M059J (cell line): ENCODE measurements around the gene NAA38. TPM values are rescaled to one million over a fixed set of nuclear protein-coding genes. Genes with fewer than 3 reads are reported as not detected.

ENCODE experiments used
- DNase-seq: peaks from one replicate; pipeline ENCODE4 v3.0.0-alpha.2; 2012; ENCODE audit warnings: low read depth
- total RNA-seq: library from RNA; depleted of rRNA; stranded (reverse); fragments of >200 nt; shearing (Covaris generic); gene quantifications from 2 replicates; pipeline ENCODE4 v1.2.3, GENCODE V29; 2014; rRNA removed

NAA38 gene, protein sequence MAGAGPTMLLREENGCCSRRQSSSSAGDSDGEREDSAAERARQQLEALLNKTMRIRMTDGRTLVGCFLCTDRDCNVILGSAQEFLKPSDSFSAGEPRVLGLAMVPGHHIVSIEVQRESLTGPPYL
- 49.4 and 68.2 TPM in 2 replicates for total RNA-seq

DNA sequence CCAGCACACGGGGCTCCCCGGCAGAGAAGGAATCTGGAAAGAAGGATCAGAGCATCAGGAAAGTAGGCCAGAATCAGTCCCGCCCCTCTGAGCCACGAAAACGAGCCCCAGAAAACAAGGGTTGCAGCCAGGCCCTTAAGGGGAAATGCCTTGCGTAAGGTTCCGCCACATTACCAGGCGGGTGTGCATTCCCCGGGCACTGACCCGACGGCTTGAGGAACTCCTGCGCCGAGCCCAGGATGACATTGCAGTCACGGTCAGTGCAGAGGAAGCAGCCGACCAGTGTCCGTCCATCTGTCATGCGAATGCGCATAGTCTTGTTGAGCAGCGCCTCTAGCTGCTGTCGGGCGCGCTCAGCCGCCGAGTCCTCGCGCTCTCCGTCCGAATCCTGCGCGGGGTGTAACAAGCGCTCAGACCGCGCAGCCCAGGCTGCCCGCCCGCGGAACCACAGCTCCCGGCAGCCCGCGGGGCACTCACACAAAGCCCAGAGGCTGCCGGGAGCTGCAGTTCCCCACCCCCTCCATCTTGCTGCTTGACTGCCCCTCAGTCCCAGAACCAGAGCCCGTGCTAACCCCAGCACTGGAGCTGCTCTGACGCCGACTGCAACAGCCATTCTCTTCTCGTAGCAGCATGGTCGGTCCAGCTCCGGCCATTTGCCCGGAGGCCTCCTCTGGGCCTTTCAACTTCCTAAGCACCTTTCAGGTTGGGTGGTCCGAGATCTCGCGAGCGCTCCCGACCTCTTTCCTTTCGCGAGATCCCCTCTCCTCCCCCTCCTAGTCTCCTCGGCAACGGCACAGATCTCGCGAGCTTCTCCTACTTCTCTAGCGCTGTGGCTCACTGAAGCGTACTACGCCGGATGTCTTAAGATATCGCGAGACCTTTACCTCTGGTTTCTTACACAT is at the start of gene NAA38:
Gene NAA38 (minus strand): TSS at position 749 of the 902 bp plus-strand sequence. CDS start 96 bp downstream, at position 653.
- peak; percentile 99 for DNase-seq

DNA sequence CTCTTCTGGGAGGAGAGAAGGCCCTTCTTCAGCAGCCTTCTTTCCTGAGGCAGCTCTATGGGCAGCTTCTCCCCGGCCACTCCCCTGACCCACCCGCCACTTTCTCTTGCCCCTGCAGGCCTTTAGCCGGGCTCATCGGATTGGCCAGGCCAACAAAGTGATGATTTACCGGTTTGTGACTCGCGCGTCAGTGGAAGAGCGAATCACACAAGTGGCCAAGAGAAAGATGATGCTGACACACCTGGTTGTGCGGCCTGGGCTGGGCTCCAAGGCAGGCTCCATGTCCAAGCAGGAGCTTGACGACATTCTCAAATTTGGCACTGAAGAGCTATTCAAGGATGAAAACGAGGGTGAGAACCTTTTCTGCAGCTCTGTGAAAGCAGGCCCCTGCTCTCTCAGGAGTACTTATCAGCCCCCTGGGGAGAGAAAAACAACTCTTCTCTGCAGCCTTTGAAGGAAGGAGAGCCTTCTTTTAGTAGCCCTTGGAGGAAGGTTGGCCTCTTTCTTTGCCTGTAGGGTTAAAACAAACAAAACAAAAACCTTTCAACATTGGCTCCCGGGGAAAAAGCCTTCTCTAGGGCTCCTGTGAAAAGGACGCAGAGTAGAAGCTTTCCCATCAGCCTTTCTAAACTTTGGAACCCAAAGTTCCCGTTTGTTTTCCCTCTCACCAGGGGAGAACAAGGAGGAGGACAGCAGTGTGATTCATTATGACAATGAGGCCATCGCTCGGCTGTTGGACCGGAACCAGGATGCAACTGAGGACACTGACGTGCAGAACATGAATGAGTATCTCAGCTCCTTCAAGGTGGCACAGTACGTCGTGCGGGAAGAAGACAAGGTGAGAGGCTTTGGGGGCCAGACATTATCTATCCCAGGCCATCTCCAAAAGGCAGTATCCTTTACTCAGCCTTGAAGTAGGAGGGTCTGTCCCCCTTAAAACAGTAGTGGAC is 46.1 kb upstream of the NAA38 start:
- DNase-seq: no peak

- DNase-seq: peak; percentile 42
Observed at GRCh38 chr17:7897773-7898172, 40.4 kb upstream of the NAA38 start.

- peak; percentile 28 for DNase-seq
Observed at GRCh38 chr17:7897090-7897489, 39.7 kb upstream of the NAA38 start.

DNA sequence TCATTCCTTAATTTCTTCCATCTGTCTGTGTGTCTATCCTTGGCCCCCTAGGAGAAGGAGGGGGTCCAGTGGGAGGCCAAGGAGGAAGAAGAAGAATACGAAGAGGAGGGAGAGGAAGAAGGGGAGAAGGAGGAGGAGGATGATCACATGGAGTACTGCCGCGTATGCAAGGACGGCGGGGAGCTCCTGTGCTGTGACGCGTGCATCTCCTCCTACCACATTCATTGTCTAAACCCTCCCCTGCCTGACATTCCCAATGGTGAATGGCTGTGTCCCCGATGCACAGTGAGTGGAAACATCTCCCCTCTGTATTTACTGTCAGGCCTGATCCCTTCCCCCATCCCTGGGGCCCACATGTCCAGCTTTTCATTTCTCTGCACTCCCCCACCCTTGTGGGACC is 37.5 kb upstream of the NAA38 start:
- no peak for DNase-seq

GRCh38 chr17:7894226-7894625 is 36.9 kb upstream of the NAA38 start:
- DNase-seq: no peak

DNA sequence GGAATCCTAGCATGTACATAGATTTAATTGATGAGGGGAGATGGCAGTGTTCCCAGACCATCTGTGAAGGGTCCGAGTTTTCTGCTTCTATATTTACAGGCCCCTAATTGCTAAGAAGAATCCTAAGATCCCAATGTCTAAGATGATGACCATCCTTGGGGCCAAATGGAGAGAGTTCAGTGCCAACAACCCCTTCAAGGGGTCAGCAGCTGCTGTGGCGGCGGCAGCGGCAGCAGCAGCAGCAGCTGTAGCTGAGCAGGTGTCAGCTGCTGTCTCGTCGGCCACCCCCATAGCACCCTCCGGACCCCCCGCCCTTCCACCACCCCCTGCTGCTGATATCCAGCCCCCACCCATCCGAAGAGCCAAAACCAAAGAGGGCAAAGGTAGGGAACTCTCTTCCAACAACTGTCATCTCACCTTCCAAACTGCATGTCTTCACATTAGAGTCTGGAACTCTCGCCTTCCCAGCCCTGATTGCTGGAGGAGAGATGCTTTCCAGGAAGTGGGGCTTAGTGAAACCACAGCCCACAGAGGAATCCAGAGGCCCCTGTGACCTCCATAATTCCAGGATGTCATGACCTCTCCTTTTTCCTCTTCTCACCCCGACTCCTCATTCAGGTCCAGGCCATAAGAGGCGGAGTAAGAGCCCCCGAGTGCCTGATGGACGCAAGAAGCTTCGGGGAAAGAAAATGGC is 36.0 kb upstream of the NAA38 start:
- DNase-seq: no peak

DNA sequence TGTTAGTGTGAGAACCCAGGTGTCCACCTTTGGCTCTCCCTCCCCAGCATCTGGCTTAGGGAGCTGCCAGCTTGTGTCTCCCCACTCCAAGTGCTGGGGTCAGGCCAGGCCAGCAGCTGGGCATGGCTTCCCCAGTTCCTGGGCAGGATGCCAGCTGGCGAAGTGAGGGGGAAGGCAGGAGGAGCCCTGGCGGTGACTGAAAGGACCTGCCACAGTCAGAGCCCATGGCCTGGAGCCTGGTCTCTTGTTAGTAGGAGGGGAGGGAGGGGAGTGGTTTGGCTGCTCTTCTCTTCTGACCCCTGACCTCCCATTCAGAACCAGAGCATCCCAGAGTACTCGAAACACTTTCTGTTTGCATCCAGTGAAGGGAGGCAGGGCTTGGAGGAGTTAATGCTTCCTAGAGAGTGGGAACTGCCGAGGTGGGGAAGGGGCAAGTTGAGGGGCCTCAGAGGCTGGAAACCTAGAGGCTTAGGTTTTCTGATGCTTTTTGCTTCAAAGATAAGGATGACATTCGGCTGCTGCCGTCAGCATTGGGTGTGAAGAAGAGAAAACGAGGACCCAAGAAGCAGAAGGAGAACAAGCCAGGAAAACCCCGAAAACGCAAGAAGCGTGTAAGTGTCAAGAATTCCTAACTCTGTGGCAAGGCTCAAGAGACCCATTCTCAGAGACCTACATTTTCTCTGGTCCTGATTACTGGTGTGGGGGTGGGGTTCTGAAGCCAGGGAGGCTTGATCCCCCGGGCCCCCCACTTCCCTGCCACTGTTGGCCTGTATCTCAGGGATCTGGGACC is 32.0 kb upstream of the NAA38 start:
- peak; percentile 96 for DNase-seq

- DNase-seq: no peak
Observed at GRCh38 chr17:7888184-7888920, 31.0 kb upstream of the NAA38 start, which contains the start of gene CHD3. Gene CHD3, plus strand, starts transcription at chr17:7888789. Its CDS starts 212 bp downstream, at chr17:7889001.

- DNase-seq: peak; percentile 95
Observed at GRCh38 chr17:7887482-7888183, 30.3 kb upstream of the NAA38 start.

GRCh38 chr17:7887038-7887481 is 29.7 kb upstream of the NAA38 start:
- no peak for DNase-seq

GRCh38 chr17:7886227-7887037 is 29.1 kb upstream of the NAA38 start:
- DNase-seq: peak; percentile 44

GRCh38 chr17:7885367-7886226 is 28.2 kb upstream of the NAA38 start:
- DNase-seq: peak; percentile 82

DNA sequence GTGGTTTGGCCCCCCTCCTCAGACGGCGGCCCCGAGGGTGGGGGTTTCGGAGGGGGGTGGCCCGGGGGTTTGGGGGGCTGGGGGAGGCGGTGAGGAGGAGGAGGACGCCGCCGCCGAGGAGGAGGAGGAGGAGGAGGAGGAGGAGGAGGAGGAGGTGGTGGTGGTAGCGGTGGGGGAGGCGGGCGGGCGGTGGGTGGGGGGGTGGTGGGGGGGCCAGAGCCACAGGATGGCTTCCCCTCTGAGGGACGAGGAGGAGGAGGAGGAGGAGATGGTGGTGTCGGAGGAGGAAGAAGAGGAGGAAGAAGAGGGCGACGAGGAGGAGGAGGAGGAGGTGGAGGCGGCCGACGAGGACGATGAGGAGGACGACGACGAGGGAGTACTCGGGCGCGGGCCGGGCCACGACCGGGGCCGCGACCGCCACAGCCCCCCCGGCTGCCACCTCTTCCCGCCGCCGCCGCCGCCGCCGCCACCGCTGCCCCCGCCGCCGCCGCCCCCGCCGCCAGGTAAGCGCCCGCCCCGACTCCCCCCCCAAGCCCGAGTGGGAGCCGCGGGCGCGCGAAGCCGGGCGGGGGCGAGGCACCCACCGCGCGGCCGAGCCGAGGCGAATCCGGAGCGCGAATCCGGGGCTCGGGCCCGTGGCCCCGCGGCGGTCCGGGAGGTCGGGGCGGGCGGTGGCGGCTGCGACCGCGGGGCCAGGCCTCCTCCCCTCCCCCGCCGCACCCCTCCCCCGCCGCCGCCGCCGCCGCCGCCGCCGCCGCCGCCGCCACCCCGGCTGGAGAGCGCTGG is 27.4 kb upstream of the NAA38 start:
- DNase-seq: no peak

DNA sequence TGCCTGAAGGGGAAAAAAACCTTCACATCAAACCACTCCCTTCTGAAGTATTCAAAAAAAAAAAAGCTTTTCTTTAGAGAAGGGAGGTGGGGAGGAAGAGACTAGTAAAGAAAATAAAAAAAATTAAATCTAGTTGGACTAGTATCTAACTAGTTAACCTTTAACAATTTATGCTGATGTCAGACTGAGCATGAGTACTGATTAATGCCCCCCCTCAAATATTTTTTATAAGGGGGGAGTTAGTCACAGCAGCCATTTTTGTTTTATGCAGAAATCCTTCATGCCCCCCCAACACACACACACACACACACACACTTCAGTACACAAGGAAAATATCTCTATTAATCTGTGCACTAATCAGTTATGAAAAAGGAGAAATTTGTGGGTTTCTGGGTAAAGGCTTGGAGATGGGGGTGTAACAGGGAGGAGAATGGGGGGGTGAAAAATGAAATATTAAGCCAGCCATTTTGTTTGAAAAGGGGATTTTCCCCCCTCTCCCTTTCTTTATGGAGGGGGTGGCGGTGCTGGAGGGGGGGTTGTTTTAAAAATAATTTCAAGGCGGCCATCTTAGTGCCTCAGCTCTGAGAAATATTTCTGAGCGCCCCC is 26.5 kb upstream of the NAA38 start:
- DNase-seq: no peak

DNA sequence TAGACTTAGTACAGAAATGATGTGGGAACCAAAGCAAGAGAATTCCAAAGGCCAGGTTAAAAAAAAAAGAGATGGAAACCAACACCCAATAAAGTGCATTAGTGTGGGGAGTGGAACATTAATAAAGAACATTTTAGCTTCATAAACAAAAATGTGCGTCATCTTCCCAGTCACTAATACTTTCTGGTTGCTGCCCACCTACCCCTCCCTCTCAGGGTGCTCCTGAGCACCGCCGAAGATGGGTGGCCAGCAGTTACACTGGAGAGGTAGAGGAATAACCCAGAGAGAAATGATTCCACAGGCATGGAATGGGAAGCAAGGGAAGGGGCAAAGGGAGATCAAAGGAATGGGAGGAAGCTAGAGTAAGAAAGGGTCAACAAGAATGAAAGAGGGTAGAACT is 25.3 kb upstream of the NAA38 start:
- no peak for DNase-seq
